ENCODE results near the gene PTPRR. TPM values are rescaled to one million over a fixed set of nuclear protein-coding genes. Genes with fewer than 3 reads are reported as not detected.

PTPRR gene
- total RNA-seq, 2 donors from 2014 or later, result 0.37 to 0.51 TPM

- no peaks in the 10 kb centered on the region for H3K36me3 ChIP-seq
- H3K27me3 ChIP-seq, result no peaks in the 10 kb centered on the region
- no peak overlapping the region for H3K4me3 ChIP-seq
- no peaks in the 10 kb centered on the region for H3K4me1 ChIP-seq
- no peak for TF ChIP-seq CTCF (IDR thresholded peaks at IDR 0.05)
- no peaks in the 10 kb centered on the region for H3K9me3 ChIP-seq
- no peak for DNase-seq (ENCODE audit: low spot score)
- H3K27ac ChIP-seq, result no peak overlapping the region
Observed at GRCh38 chr12:70927356-70927755, 6.8 kb upstream of the PTPRR start.

- Histone ChIP-seq H3K4me1 (peaks cover 0 to 3% of the 10 kb centered on the region in 2 donors), H3K4me3 (no peak overlapping the region), H3K27ac (no peak overlapping the region), H3K9me3 (no peaks in the 10 kb centered on the region), H3K27me3 (no peaks in the 10 kb centered on the region), H3K36me3 (no peaks in the 10 kb centered on the region)
- DNase-seq (ENCODE audit: low spot score), result no peak
- no peak for TF ChIP-seq CTCF (IDR thresholded peaks at IDR 0.05)
Observed at GRCh38 chr12:70925539-70925938, 5.0 kb upstream of the PTPRR start.

GRCh38 chr12:70920891-70921290 is 353 bp upstream of the PTPRR start:
- Histone ChIP-seq H3K27me3 (no peaks in the 10 kb centered on the region), H3K27ac (no peak overlapping the region), H3K36me3 (no peaks in the 10 kb centered on the region), H3K4me3 (peak overlapping the region in 1 of 2 donors; percentile 13), H3K9me3 (no peaks in the 10 kb centered on the region), H3K4me1 (peaks cover 0 to 8% of the 10 kb centered on the region in 2 donors)
- no peak for DNase-seq (ENCODE audit: low spot score)
- no peak for TF ChIP-seq CTCF (IDR thresholded peaks at IDR 0.05)

GRCh38 chr12:70919597-70920035 is 922 bp downstream of the PTPRR start:
- H3K4me3 ChIP-seq, result no peak overlapping the region
- no peak for DNase-seq (ENCODE audit: low spot score)
- H3K9me3 ChIP-seq, result no peaks in the 10 kb centered on the region
- peaks cover 0 to 8% of the 10 kb centered on the region in 2 donors for H3K4me1 ChIP-seq
- no peaks in the 10 kb centered on the region for H3K27me3 ChIP-seq
- H3K36me3 ChIP-seq, result no peaks in the 10 kb centered on the region
- no peak for TF ChIP-seq CTCF (IDR thresholded peaks at IDR 0.05)
- H3K27ac ChIP-seq, result no peak overlapping the region

- no peaks in the 10 kb centered on the region for H3K9me3 ChIP-seq
- H3K36me3 ChIP-seq, result no peaks in the 10 kb centered on the region
- no peaks in the 10 kb centered on the region for H3K27me3 ChIP-seq
- H3K27ac ChIP-seq, result no peak overlapping the region
- peaks cover 0 to 8% of the 10 kb centered on the region in 2 donors for H3K4me1 ChIP-seq
- no peak for DNase-seq (ENCODE audit: low spot score)
- no peak overlapping the region for H3K4me3 ChIP-seq
- TF ChIP-seq CTCF (IDR thresholded peaks at IDR 0.05), result no peak
Observed at GRCh38 chr12:70919176-70919575, 1.4 kb downstream of the PTPRR start.

GRCh38 chr12:70918321-70918720 is 2.2 kb downstream of the PTPRR start:
- H3K27me3 ChIP-seq, result no peaks in the 10 kb centered on the region
- no peak overlapping the region for H3K27ac ChIP-seq
- no peaks in the 10 kb centered on the region for H3K9me3 ChIP-seq

More at GRCh38 chr12:70918321-70918720, 2.2 kb downstream of the PTPRR start:
- no peak for TF ChIP-seq CTCF (IDR thresholded peaks at IDR 0.05)
- no peak overlapping the region for H3K4me3 ChIP-seq
- DNase-seq (ENCODE audit: low spot score), result no peak
- H3K36me3 ChIP-seq, result no peaks in the 10 kb centered on the region
- peaks cover 0 to 8% of the 10 kb centered on the region in 2 donors for H3K4me1 ChIP-seq

All from right atrium auricular region (tissue), 2 donors.